Inferior parietal cortex (tissue), 1 donor: ENCODE results near the gene PSENEN.
"Not testable (repeated sequence)": the region's sequence is repeated elsewhere in the genome, so short reads cannot be mapped to it uniquely, and the experiment has no call there.

ENCODE experiments used
- DNase-seq: peaks from one replicate; pipeline ENCODE4 v3.0.0-alpha.2; 2016; ENCODE audit errors: extremely low spot score

The PSENEN gene

GRCh38 chr19:35788205-35788960, 42.9 kb downstream of the PSENEN start:
- DNase-seq: no peak

- no peak for DNase-seq
Observed at GRCh38 chr19:35789195-35789977, 43.9 kb downstream of the PSENEN start.

GRCh38 chr19:35789978-35790944, 44.8 kb downstream of the PSENEN start:
- no peak for DNase-seq

GRCh38 chr19:35790981-35791813, 45.7 kb downstream of the PSENEN start:
- no peak for DNase-seq

- DNase-seq: no peak
Observed at GRCh38 chr19:35791814-35792279, 46.4 kb downstream of the PSENEN start.

GRCh38 chr19:35792312-35792711, 46.9 kb downstream of the PSENEN start:
- no peak for DNase-seq

- no peak for DNase-seq
Observed at GRCh38 chr19:35792888-35793287, 47.4 kb downstream of the PSENEN start.

- DNase-seq: no peak
Observed at GRCh38 chr19:35793381-35794165, 48.1 kb downstream of the PSENEN start.

GRCh38 chr19:35795564-35795963, 50.1 kb downstream of the PSENEN start:
- not testable (repeated sequence) for DNase-seq
